Measurements from ENCODE around the gene IL7R. TPM values are rescaled to one million over a fixed set of nuclear protein-coding genes. Genes with fewer than 3 reads are reported as not detected.

The IL7R gene
- total RNA-seq, 1 experiment from 2014 or later: 0.98 TPM

- H4K20me1 ChIP-seq (ENCODE audit: insufficient read depth): no peaks in the 10 kb centered on the region
- no peak overlapping the region for H3K27ac ChIP-seq (ENCODE audit: low read depth, low read length)
- ChIA-PET CTCF (interaction anchor here (1.3 kb wide), 1 partner anchor 103 kb away, joined by 3 read pairs; no protein-coding TSS in a partner anchor), RAD21 (ENCODE audit: low non-redundant PET in 1 of 2, low total read pairs in 2 of 2, uncharacterized antibody in 2 of 2, unreplicated experiment in 2 of 2) (no interaction called here), POLR2A (no interaction called here)
- no peaks in the 10 kb centered on the region for H3K9me3 ChIP-seq (ENCODE audit: control insufficient read depth in 1 of 2, insufficient read depth in 1 of 2, low read depth in 1 of 2, low read length in 2 of 2)
- H2AFZ ChIP-seq (ENCODE audit: low read depth, low read length, poor library complexity, severe bottlenecking): no peak overlapping the region
- H3K4me3 ChIP-seq (replicated peaks in 1 of 2; ENCODE audit: low read depth in 1 of 2, low read length in 2 of 2): no peak overlapping the region
- no peaks in the 10 kb centered on the region for H3K4me1 ChIP-seq (ENCODE audit: control insufficient read depth in 1 of 2, insufficient read depth in 2 of 2, low read length in 2 of 2)
- no peaks in the 10 kb centered on the region for H3K79me2 ChIP-seq (ENCODE audit: insufficient read depth, low read length)
- no peak overlapping the region for H3K9ac ChIP-seq (ENCODE audit: low read length)
- ATAC-seq (no peak), DNase-seq (ENCODE audit: low read depth, low spot score) (no peak)
- peaks cover 31% of the 10 kb centered on the region for H3K27me3 ChIP-seq (ENCODE audit: insufficient read depth, low read length)
- TF ChIP-seq ZNF274 (IDR thresholded peaks at IDR 0.05; ENCODE audit: low read depth, low read length): no peak
- no peak for TF ChIP-seq YY1 (IDR thresholded peaks at IDR 0.05; ENCODE audit: extremely low read depth, insufficient replicate concordance, low read depth, low read length)
- TF ChIP-seq JUND (IDR thresholded peaks at IDR 0.05): no peak
- TF ChIP-seq SRF (IDR thresholded peaks at IDR 0.05; ENCODE audit: low read depth): no peak
- TF ChIP-seq EZH2phosphoT487 (IDR thresholded peaks at IDR 0.05; ENCODE audit: borderline replicate concordance): no peak
- no peak for TF ChIP-seq SP1 (IDR thresholded peaks at IDR 0.05; ENCODE audit: low read depth)
- BruUV-seq (replicated peaks): no TSS peak
- no peaks in the 10 kb centered on the region for H3K36me3 ChIP-seq (ENCODE audit: control insufficient read depth in 1 of 2, insufficient read depth in 2 of 2, low read length in 2 of 2)
- no peak overlapping the region for H3K4me2 ChIP-seq (ENCODE audit: low read length)
- intact Hi-C loops (cut with micrococcal nuclease): no loop called here
- no peaks in the 10 kb centered on the region for H3K9me2 ChIP-seq (ENCODE audit: insufficient read depth)
Measured at GRCh38 chr5:35823347-35824098, 33.2 kb upstream of the IL7R start.

- BruUV-seq (replicated peaks): no TSS peak
- ChIA-PET RAD21 (ENCODE audit: low non-redundant PET in 1 of 2, low total read pairs in 2 of 2, uncharacterized antibody in 2 of 2, unreplicated experiment in 2 of 2) (no interaction called here), CTCF (no interaction called here), POLR2A (no interaction called here)
- Histone ChIP-seq H4K20me1 (ENCODE audit: insufficient read depth) (no peaks in the 10 kb centered on the region), H3K9ac (ENCODE audit: low read length) (no peak overlapping the region), H3K27me3 (ENCODE audit: insufficient read depth, low read length) (peaks cover 18% of the 10 kb centered on the region; the same call in 1 of the 2 replicates), H3K4me2 (ENCODE audit: low read length) (no peak overlapping the region), H3K4me1 (ENCODE audit: control insufficient read depth in 1 of 2, insufficient read depth in 2 of 2, low read length in 2 of 2) (no peaks in the 10 kb centered on the region), H3K4me3 (replicated peaks in 1 of 2; ENCODE audit: low read depth in 1 of 2, low read length in 2 of 2) (no peak overlapping the region), H3K79me2 (ENCODE audit: insufficient read depth, low read length) (no peaks in the 10 kb centered on the region), H3K9me3 (ENCODE audit: control insufficient read depth in 1 of 2, insufficient read depth in 1 of 2, low read depth in 1 of 2, low read length in 2 of 2) (no peaks in the 10 kb centered on the region), H2AFZ (ENCODE audit: low read depth, low read length, poor library complexity, severe bottlenecking) (no peak overlapping the region), H3K36me3 (ENCODE audit: control insufficient read depth in 1 of 2, insufficient read depth in 2 of 2, low read length in 2 of 2) (no peaks in the 10 kb centered on the region), H3K27ac (ENCODE audit: low read depth, low read length) (no peak overlapping the region), H3K9me2 (ENCODE audit: insufficient read depth) (no peaks in the 10 kb centered on the region)
- no peak for DNase-seq (ENCODE audit: low read depth, low spot score)
- TF ChIP-seq CEBPB (IDR thresholded peaks at IDR 0.05; ENCODE audit: low read depth) (no peak), ZFX (IDR thresholded peaks at IDR 0.05) (no peak), TCF7L2 (IDR thresholded peaks at IDR 0.05; ENCODE audit: borderline replicate concordance, extremely low read depth, insufficient read depth, insufficient read length) (no peak), JUND (IDR thresholded peaks at IDR 0.05) (no peak), ZNF274 (IDR thresholded peaks at IDR 0.05; ENCODE audit: low read depth, low read length) (no peak), YY1 (IDR thresholded peaks at IDR 0.05; ENCODE audit: extremely low read depth, insufficient replicate concordance, low read depth, low read length) (no peak), CBX3 (IDR thresholded peaks at IDR 0.05; ENCODE audit: low read depth) (no peak), SRF (IDR thresholded peaks at IDR 0.05; ENCODE audit: low read depth) (no peak)
- TF ChIP-seq, protein P1, sequence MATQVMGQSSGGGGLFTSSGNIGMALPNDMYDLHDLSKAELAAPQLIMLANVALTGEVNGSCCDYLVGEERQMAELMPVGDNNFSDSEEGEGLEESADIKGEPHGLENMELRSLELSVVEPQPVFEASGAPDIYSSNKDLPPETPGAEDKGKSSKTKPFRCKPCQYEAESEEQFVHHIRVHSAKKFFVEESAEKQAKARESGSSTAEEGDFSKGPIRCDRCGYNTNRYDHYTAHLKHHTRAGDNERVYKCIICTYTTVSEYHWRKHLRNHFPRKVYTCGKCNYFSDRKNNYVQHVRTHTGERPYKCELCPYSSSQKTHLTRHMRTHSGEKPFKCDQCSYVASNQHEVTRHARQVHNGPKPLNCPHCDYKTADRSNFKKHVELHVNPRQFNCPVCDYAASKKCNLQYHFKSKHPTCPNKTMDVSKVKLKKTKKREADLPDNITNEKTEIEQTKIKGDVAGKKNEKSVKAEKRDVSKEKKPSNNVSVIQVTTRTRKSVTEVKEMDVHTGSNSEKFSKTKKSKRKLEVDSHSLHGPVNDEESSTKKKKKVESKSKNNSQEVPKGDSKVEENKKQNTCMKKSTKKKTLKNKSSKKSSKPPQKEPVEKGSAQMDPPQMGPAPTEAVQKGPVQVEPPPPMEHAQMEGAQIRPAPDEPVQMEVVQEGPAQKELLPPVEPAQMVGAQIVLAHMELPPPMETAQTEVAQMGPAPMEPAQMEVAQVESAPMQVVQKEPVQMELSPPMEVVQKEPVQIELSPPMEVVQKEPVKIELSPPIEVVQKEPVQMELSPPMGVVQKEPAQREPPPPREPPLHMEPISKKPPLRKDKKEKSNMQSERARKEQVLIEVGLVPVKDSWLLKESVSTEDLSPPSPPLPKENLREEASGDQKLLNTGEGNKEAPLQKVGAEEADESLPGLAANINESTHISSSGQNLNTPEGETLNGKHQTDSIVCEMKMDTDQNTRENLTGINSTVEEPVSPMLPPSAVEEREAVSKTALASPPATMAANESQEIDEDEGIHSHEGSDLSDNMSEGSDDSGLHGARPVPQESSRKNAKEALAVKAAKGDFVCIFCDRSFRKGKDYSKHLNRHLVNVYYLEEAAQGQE (IDR thresholded peaks at IDR 0.05; ENCODE audit: low read depth): no peak
- TF ChIP-seq, protein P2, sequence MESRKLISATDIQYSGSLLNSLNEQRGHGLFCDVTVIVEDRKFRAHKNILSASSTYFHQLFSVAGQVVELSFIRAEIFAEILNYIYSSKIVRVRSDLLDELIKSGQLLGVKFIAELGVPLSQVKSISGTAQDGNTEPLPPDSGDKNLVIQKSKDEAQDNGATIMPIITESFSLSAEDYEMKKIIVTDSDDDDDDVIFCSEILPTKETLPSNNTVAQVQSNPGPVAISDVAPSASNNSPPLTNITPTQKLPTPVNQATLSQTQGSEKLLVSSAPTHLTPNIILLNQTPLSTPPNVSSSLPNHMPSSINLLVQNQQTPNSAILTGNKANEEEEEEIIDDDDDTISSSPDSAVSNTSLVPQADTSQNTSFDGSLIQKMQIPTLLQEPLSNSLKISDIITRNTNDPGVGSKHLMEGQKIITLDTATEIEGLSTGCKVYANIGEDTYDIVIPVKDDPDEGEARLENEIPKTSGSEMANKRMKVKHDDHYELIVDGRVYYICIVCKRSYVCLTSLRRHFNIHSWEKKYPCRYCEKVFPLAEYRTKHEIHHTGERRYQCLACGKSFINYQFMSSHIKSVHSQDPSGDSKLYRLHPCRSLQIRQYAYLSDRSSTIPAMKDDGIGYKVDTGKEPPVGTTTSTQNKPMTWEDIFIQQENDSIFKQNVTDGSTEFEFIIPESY (IDR thresholded peaks at IDR 0.05; ENCODE audit: extremely low read depth, insufficient replicate concordance, low read length): no peak
- intact Hi-C loops (cut with micrococcal nuclease): no loop called here
- ATAC-seq: no peak
Measured at GRCh38 chr5:35826056-35826455, 30.6 kb upstream of the IL7R start.

Measured in HCT116 (cell line).